Measurements from ENCODE around the gene TSHZ2.

TSHZ2 gene

GRCh38 chr20:53176134-53176533 is 204.0 kb downstream of the TSHZ2 start:
- no peak for TF ChIP-seq CTCF (IDR thresholded peaks at IDR 0.05; ENCODE audit: low read depth, low read length, missing control alignments)
- no peak overlapping the region for H3K4me3 ChIP-seq (replicated peaks; ENCODE audit: low read depth, low read length)
- no peak for DNase-seq (ENCODE audit: extremely low read depth, low read depth)

- H3K4me3 ChIP-seq (replicated peaks; ENCODE audit: low read depth, low read length) = no peak overlapping the region
- no peak for TF ChIP-seq CTCF (IDR thresholded peaks at IDR 0.05; ENCODE audit: low read depth, low read length, missing control alignments)
These were observed 205.5 kb downstream of the TSHZ2 start for GRCh38 chr20:53177687-53178086.

GRCh38 chr20:53179749-53180148 is 207.6 kb downstream of the TSHZ2 start:
- DNase-seq (ENCODE audit: extremely low read depth, low read depth) = no peak
- no peak overlapping the region for H3K4me3 ChIP-seq (replicated peaks; ENCODE audit: low read depth, low read length)
- no peak for TF ChIP-seq CTCF (IDR thresholded peaks at IDR 0.05; ENCODE audit: low read depth, low read length, missing control alignments)

More at GRCh38 chr20:53177687-53178086, 205.5 kb downstream of the TSHZ2 start:
- no peak for DNase-seq (ENCODE audit: extremely low read depth, low read depth)

GRCh38 chr20:53180928-53181362 is 208.8 kb downstream of the TSHZ2 start:
- no peak overlapping the region for H3K4me3 ChIP-seq (replicated peaks; ENCODE audit: low read depth, low read length)
- TF ChIP-seq CTCF (IDR thresholded peaks at IDR 0.05; ENCODE audit: low read depth, low read length, missing control alignments) = no peak
- DNase-seq (ENCODE audit: extremely low read depth, low read depth) = no peak

GRCh38 chr20:53181866-53182376 is 209.8 kb downstream of the TSHZ2 start:
- no peak for TF ChIP-seq CTCF (IDR thresholded peaks at IDR 0.05; ENCODE audit: low read depth, low read length, missing control alignments)
- no peak for DNase-seq (ENCODE audit: extremely low read depth, low read depth)
- H3K4me3 ChIP-seq (replicated peaks; ENCODE audit: low read depth, low read length) = no peak overlapping the region

GRCh38 chr20:53183181-53183580 is 211.0 kb downstream of the TSHZ2 start:
- no peak for DNase-seq (ENCODE audit: extremely low read depth, low read depth)
- H3K4me3 ChIP-seq (replicated peaks; ENCODE audit: low read depth, low read length) = no peak overlapping the region
- no peak for TF ChIP-seq CTCF (IDR thresholded peaks at IDR 0.05; ENCODE audit: low read depth, low read length, missing control alignments)

- H3K4me3 ChIP-seq (replicated peaks; ENCODE audit: low read depth, low read length) = no peak overlapping the region
- DNase-seq (ENCODE audit: extremely low read depth, low read depth) = no peak
- no peak for TF ChIP-seq CTCF (IDR thresholded peaks at IDR 0.05; ENCODE audit: low read depth, low read length, missing control alignments)
These were observed 214.5 kb downstream of the TSHZ2 start for GRCh38 chr20:53186635-53187034.
